DND-41 (cell line): Measurements from ENCODE around the gene UROC1.

Experiments used
- ATAC-seq: fragments of 200-7000 bp; cut with Tn5 transposase; 3 replicates; pipeline ENCODE4 v1.9.1; 2021; ENCODE audit warnings: low read depth; ENCODE audit not compliant: insufficient read depth
- DNase-seq: peaks from one replicate; pipeline ENCODE4 v3.0.0-alpha.2; 2020
- H2AFZ ChIP-seq: 2 replicates; pipeline ENCODE4 v1.6.0; 2012; ENCODE audit warnings: low read depth, low read length
- H3K27ac ChIP-seq: 2 replicates; pipeline ENCODE4 v1.5.1; 2012; ENCODE audit warnings: low read length, inconsistent platforms
- H3K27me3 ChIP-seq: fragments of 200-600 bp; sonication (generic); 2 replicates; pipeline ENCODE4 v1.6.0; 2012; ENCODE audit warnings: low read length, mild to moderate bottlenecking, inconsistent platforms; ENCODE audit not compliant: insufficient read depth, poor library complexity
- H3K36me3 ChIP-seq: 2 replicates; pipeline ENCODE4 v1.5.1; 2012; ENCODE audit warnings: low read length, inconsistent platforms; ENCODE audit not compliant: insufficient read depth
- H3K4me1 ChIP-seq: 2 replicates; pipeline ENCODE4 v1.5.1; 2012; ENCODE audit warnings: mild to moderate bottlenecking, low read length; ENCODE audit not compliant: insufficient read depth
- H3K4me2 ChIP-seq: 2 replicates; pipeline ENCODE4 v1.6.0; 2012; ENCODE audit warnings: mild to moderate bottlenecking, moderate library complexity, low read length, inconsistent platforms; ENCODE audit not compliant: insufficient read depth
- H3K4me3 ChIP-seq, 2 experiments: fragments of 200-600 bp in 1 of 2; shearing (Covaris generic) in 1 of 2; 2 replicates each; pipeline ENCODE4 v1.5.1; 2012 to 2016; ENCODE audit warnings: inconsistent platforms in 2 of 2, low read length in 2 of 2, mild to moderate bottlenecking in 2 of 2, low read depth in 1 of 2, moderate library complexity in 1 of 2
- H3K79me2 ChIP-seq: 2 replicates; pipeline ENCODE4 v1.6.0; 2012; ENCODE audit warnings: low read length, inconsistent platforms; ENCODE audit not compliant: insufficient read depth
- H3K9ac ChIP-seq: 2 replicates; pipeline ENCODE4 v1.6.0; 2012; ENCODE audit warnings: low read depth, mild to moderate bottlenecking, inconsistent platforms, low read length, moderate library complexity
- H3K9me3 ChIP-seq: 2 replicates; pipeline ENCODE4 v1.5.1; 2012; ENCODE audit warnings: low read length, moderate library complexity, mild to moderate bottlenecking, inconsistent platforms; ENCODE audit not compliant: insufficient read depth, severe bottlenecking
- H4K20me1 ChIP-seq: 2 replicates; pipeline ENCODE4 v1.6.0; 2012; ENCODE audit warnings: low read length; ENCODE audit not compliant: insufficient read depth
- EZH2 ChIP-seq: IDR thresholded peaks from 3 replicates; pipeline ENCODE4 v1.6.1; 2012; ENCODE audit warnings: borderline replicate concordance, low read depth, mild to moderate bottlenecking, moderate library complexity, low read length, inconsistent platforms; ENCODE audit not compliant: severe bottlenecking
- TF ChIP-seq, protein P1 (sequence below): IDR thresholded peaks from 2 replicates; pipeline ENCODE4 v1.5.1; 2012; ENCODE audit warnings: borderline replicate concordance, low read length, moderate library complexity, mild to moderate bottlenecking; ENCODE audit not compliant: poor library complexity, severe bottlenecking; ENCODE audit errors: extremely low read depth

The UROC1 gene

GRCh38 chr3:126459111-126459762 lies 58.3 kb downstream of the UROC1 start:
- no peak for ATAC-seq
- Histone ChIP-seq H3K79me2 (peaks cover 72% of the 10 kb centered on the region), H3K4me3 (no peak overlapping the region), H3K9me3 (no peaks in the 10 kb centered on the region), H3K4me2 (no peak overlapping the region), H3K36me3 (peaks cover 94% of the 10 kb centered on the region), H3K27ac (no peak overlapping the region), H2AFZ (no peak overlapping the region), H3K4me1 (no peaks in the 10 kb centered on the region), H3K27me3 (no peaks in the 10 kb centered on the region), H4K20me1 (peaks cover 77% of the 10 kb centered on the region), H3K9ac (no peak overlapping the region)
- no peak for DNase-seq
- TF ChIP-seq EZH2 = no peak
- TF ChIP-seq, protein P1, sequence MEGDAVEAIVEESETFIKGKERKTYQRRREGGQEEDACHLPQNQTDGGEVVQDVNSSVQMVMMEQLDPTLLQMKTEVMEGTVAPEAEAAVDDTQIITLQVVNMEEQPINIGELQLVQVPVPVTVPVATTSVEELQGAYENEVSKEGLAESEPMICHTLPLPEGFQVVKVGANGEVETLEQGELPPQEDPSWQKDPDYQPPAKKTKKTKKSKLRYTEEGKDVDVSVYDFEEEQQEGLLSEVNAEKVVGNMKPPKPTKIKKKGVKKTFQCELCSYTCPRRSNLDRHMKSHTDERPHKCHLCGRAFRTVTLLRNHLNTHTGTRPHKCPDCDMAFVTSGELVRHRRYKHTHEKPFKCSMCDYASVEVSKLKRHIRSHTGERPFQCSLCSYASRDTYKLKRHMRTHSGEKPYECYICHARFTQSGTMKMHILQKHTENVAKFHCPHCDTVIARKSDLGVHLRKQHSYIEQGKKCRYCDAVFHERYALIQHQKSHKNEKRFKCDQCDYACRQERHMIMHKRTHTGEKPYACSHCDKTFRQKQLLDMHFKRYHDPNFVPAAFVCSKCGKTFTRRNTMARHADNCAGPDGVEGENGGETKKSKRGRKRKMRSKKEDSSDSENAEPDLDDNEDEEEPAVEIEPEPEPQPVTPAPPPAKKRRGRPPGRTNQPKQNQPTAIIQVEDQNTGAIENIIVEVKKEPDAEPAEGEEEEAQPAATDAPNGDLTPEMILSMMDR = no peak

DNA sequence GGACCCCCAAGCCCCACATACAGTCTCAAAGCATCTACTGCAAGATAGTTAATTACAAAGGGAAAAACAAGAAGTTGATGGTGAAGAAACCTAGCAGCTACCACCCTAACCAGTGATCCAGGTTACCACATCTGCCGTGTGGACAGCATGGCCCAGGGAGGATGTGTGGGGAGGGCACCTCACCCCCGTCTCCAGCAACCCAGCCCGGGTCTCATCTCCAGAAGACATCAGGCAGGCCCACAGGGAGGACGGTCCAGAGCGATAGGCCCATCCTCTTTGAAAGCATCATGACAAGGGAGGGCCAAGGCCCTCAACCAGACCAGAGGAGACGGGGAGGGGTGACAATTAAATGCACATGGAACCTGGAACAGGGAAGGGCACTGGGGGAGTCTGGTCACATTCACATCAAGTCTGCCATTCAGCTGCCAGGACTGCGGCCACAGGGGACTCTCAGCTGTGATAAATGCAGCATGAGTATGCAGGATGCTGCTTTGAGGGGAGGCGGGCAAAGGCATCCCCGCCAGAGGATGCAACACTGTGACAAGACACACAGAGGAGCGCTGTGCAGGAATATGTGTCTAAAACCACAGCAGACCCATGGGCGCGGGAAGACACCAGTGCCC lies 60.7 kb downstream of the UROC1 start:
- ATAC-seq = no peak
- TF ChIP-seq, protein P1 = no peak
- no peak for TF ChIP-seq EZH2
- H3K27ac ChIP-seq = no peak overlapping the region
- H4K20me1 ChIP-seq = peaks cover 67% of the 10 kb centered on the region
- H2AFZ ChIP-seq = no peak overlapping the region
- H3K4me3 ChIP-seq = no peak overlapping the region
- H3K36me3 ChIP-seq = peaks cover 93% of the 10 kb centered on the region
- H3K9me3 ChIP-seq = no peaks in the 10 kb centered on the region
- H3K4me2 ChIP-seq = no peak overlapping the region
- peaks cover 59% of the 10 kb centered on the region for H3K79me2 ChIP-seq
- H3K27me3 ChIP-seq = no peaks in the 10 kb centered on the region
- DNase-seq = no peak
- H3K4me1 ChIP-seq = no peaks in the 10 kb centered on the region
- no peak overlapping the region for H3K9ac ChIP-seq

GRCh38 chr3:126456211-126456610 lies 61.4 kb downstream of the UROC1 start:
- TF ChIP-seq EZH2 = no peak
- TF ChIP-seq, protein P1 = no peak
- H3K9me3 ChIP-seq = no peaks in the 10 kb centered on the region
- no peaks in the 10 kb centered on the region for H3K27me3 ChIP-seq
- H3K27ac ChIP-seq = no peak overlapping the region
- peaks cover 93% of the 10 kb centered on the region for H3K36me3 ChIP-seq
- DNase-seq (no peak), ATAC-seq (no peak)
- no peak overlapping the region for H3K9ac ChIP-seq
- H3K4me2 ChIP-seq = no peak overlapping the region
- H3K4me1 ChIP-seq = no peaks in the 10 kb centered on the region
- no peak overlapping the region for H2AFZ ChIP-seq
- H3K79me2 ChIP-seq = peaks cover 53% of the 10 kb centered on the region
- H3K4me3 ChIP-seq = no peak overlapping the region
- H4K20me1 ChIP-seq = peaks cover 65% of the 10 kb centered on the region
